ENCODE data around the gene MITD1. TPM values are rescaled to one million over a fixed set of nuclear protein-coding genes. Genes with fewer than 3 reads are reported as not detected.
A peak's percentile ranks its signal among the peaks of the same experiment; 100 is the strongest.
"Not testable (repeated sequence)": the region's sequence is repeated elsewhere in the genome, so short reads cannot be mapped to it uniquely, and the experiment has no call there.

Gene MITD1
- total and polyA plus RNA-seq, 7 experiments from 2014 or later: 26.8 to 80.5 (median 52.2) TPM

DNA sequence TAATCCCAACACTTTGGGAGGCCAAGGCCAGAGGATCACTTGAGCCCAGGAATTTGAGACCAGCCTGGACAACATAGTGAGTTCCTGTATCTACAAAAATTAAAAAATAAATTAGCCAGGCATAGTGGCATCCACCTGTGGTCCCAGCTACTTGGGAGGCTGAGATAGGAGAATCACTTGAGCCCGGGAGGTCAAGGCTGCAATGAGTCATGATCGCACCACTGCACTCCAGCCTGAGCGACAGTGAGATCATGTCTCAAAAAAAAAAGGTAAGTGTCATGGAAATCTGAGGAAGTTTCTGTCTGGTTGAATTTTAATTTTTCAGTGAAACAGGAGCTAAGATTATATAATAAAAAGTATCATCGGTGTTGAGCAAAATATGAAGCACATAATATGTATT, 41.9 kb downstream of the MITD1 start:
- ATAC-seq: no peak
- ChIA-PET POLR2A (no interaction called here), CTCF (no interaction called here)
- H3K27me3 Mint-ChIP-seq: peaks cover 0 to 44% (median 0%) of the 10 kb centered on the region in 5 donors
- no peaks in the 10 kb centered on the region for H3K9me3 ChIP-seq (ENCODE audit: control insufficient read depth in 2 of 3, low read length in 3 of 3)
- H3K36me3 Mint-ChIP-seq: peaks cover 4 to 31% (median 23%) of the 10 kb centered on the region in 5 donors
- H3K27ac ChIP-seq (ENCODE audit: low read depth, low read length): no peak overlapping the region
- peaks cover 13% of the 10 kb centered on the region in 2 donors for H3K4me1 ChIP-seq (ENCODE audit: control insufficient read depth in 2 of 2, insufficient read depth in 2 of 2, low read length in 2 of 2)
- DNase-seq: no peak
- intact Hi-C loops (cut with micrococcal nuclease): no loop called here
- peak overlapping the region in 1 of 9 donors; percentile 57 for H3K27ac Mint-ChIP-seq
- H3K4me3 Mint-ChIP-seq: peak overlapping the region in 4 of 10 donors; percentile 1 to 92 (median 37)
- H3K4me1 Mint-ChIP-seq: peaks cover 0 to 31% (median 25%) of the 10 kb centered on the region in 7 donors
- no peak overlapping the region for H3K4me3 ChIP-seq (ENCODE audit: low read length)
- H3K36me3 ChIP-seq (ENCODE audit: control insufficient read depth in 2 of 3, insufficient read depth in 3 of 3, low read length in 3 of 3): no peaks in the 10 kb centered on the region
- H3K9me3 Mint-ChIP-seq: peaks cover 3 to 42% (median 14%) of the 10 kb centered on the region in 11 donors
- H3K27me3 ChIP-seq (ENCODE audit: control insufficient read depth in 2 of 2, insufficient read depth in 2 of 2, low read length in 2 of 2): no peaks in the 10 kb centered on the region

GRCh38 chr2:99135044-99135556, 45.8 kb downstream of the MITD1 start:
- DNase-seq; H3K4me1 ChIP-seq (ENCODE audit: control insufficient read depth in 2 of 2, insufficient read depth in 2 of 2, low read length in 2 of 2); POLR2A ChIA-PET; H3K4me3 ChIP-seq (ENCODE audit: low read length); H3K9me3 ChIP-seq (ENCODE audit: control insufficient read depth in 2 of 3, low read length in 3 of 3); intact Hi-C loops (cut with micrococcal nuclease); ATAC-seq; H3K27ac ChIP-seq (ENCODE audit: low read depth, low read length); H3K27ac Mint-ChIP-seq; H3K27me3 ChIP-seq (ENCODE audit: control insufficient read depth in 2 of 2, insufficient read depth in 2 of 2, low read length in 2 of 2); H3K4me3 Mint-ChIP-seq; H3K36me3 ChIP-seq (ENCODE audit: control insufficient read depth in 2 of 3, insufficient read depth in 3 of 3, low read length in 3 of 3): not testable (repeated sequence)
- CTCF ChIA-PET: interaction anchor here (0.7 kb wide), 1 partner anchor 41 kb away, joined by 3 read pairs; no protein-coding TSS in a partner anchor
- H3K4me1 Mint-ChIP-seq: peaks cover 0 to 19% (median 11%) of the 10 kb centered on the region in 7 donors
- H3K36me3 Mint-ChIP-seq: peaks cover 14 to 45% (median 37%) of the 10 kb centered on the region in 5 donors
- H3K9me3 Mint-ChIP-seq: peaks cover 13 to 81% (median 42%) of the 10 kb centered on the region in 11 donors
- H3K27me3 Mint-ChIP-seq: peaks cover 0 to 33% (median 0%) of the 10 kb centered on the region in 5 donors

GRCh38 chr2:99127981-99128380, 52.9 kb downstream of the MITD1 start:
- Mint-ChIP-seq H3K4me3 (no peak overlapping the region), H3K4me1 (no peaks in the 10 kb centered on the region), H3K36me3 (peaks cover 8 to 74% (median 65%) of the 10 kb centered on the region in 5 donors), H3K27me3 (peaks cover 0 to 2% (median 0%) of the 10 kb centered on the region in 5 donors), H3K9me3 (peaks cover 22 to 95% (median 63%) of the 10 kb centered on the region in 11 donors), H3K27ac (peak overlapping the region in 1 of 9 donors; percentile 13)
- ATAC-seq (no peak), DNase-seq (no peak)
- Histone ChIP-seq H3K27ac (ENCODE audit: low read depth, low read length) (no peak overlapping the region), H3K4me1 (ENCODE audit: control insufficient read depth in 2 of 2, insufficient read depth in 2 of 2, low read length in 2 of 2) (no peaks in the 10 kb centered on the region), H3K36me3 (ENCODE audit: control insufficient read depth in 2 of 3, insufficient read depth in 3 of 3, low read length in 3 of 3) (peaks cover 0 to 17% (median 4%) of the 10 kb centered on the region in 3 experiments), H3K4me3 (ENCODE audit: low read length) (no peak overlapping the region), H3K9me3 (ENCODE audit: control insufficient read depth in 2 of 3, low read length in 3 of 3) (peaks cover 0 to 9% (median 7%) of the 10 kb centered on the region in 3 experiments), H3K27me3 (ENCODE audit: control insufficient read depth in 2 of 2, insufficient read depth in 2 of 2, low read length in 2 of 2) (no peaks in the 10 kb centered on the region)
- intact Hi-C loops (cut with micrococcal nuclease): no loop called here
- ChIA-PET CTCF (no interaction called here), POLR2A (no interaction called here)

Other genes starting within 250 kb of the MITD1 start
- 1 to 10 TPM in 2 of 5 experiments, under 1 TPM in 3; 0.46 to 1.9 (median 0.79) TPM for gene CRACDL, start 244.8 kb downstream of the MITD1 start, total RNA-seq
- under 1 TPM; 0.45 to 0.51 TPM for gene CRACDL, start 244.8 kb downstream of the MITD1 start, polyA plus RNA-seq
- 1 to 10 TPM in 4 of 5 experiments, under 1 TPM in 1; 0.48 to 3.8 (median 3.1) TPM for gene C2orf15, start 39.4 kb downstream of the MITD1 start, total RNA-seq
- gene C2orf15, start 39.4 kb downstream of the MITD1 start, polyA plus RNA-seq: 1 to 10 TPM; 7.2 to 7.8 TPM
- gene TSGA10, start 26.1 kb downstream of the MITD1 start, total RNA-seq: 10 to 100 TPM in 3 of 5 experiments, 1 to 10 TPM in 2; 3.5 to 31.7 (median 12.6) TPM
- 10 to 100 TPM; 18.6 to 29.5 TPM for gene TSGA10, start 26.1 kb downstream of the MITD1 start, polyA plus RNA-seq
- 10 to 100 TPM in 4 of 5 experiments, 1 to 10 TPM in 1; 7.7 to 24.1 (median 15.9) TPM for gene LIPT1, start 26.1 kb downstream of the MITD1 start, total RNA-seq
- gene LIPT1, start 26.1 kb downstream of the MITD1 start, polyA plus RNA-seq: 10 to 100 TPM; 21.2 to 28.6 TPM
- gene MRPL30, start 126 bp upstream of the MITD1 start, total RNA-seq: 10 to 100 TPM; 16.1 to 26.0 (median 21.9) TPM
- 10 to 100 TPM; 19.3 to 20.5 TPM for gene MRPL30, start 126 bp upstream of the MITD1 start, polyA plus RNA-seq
- not detected for gene LYG2, start 74.6 kb upstream of the MITD1 start, total RNA-seq
- gene LYG2, start 74.6 kb upstream of the MITD1 start, polyA plus RNA-seq: not detected
- 1 to 10 TPM; 1.0 to 3.6 (median 3.0) TPM for gene LYG1, start 120.1 kb upstream of the MITD1 start, total RNA-seq
- gene LYG1, start 120.1 kb upstream of the MITD1 start, polyA plus RNA-seq: under 1 TPM in 1 of 2 donors, not detected in 1; 0.56 TPM
- 10 to 100 TPM in 4 of 5 experiments, 1 to 10 TPM in 1; 7.8 to 31.4 (median 24.4) TPM for gene TXNDC9, start 155.3 kb upstream of the MITD1 start, total RNA-seq
- gene TXNDC9, start 155.3 kb upstream of the MITD1 start, polyA plus RNA-seq: 10 to 100 TPM; 48.2 to 49.3 TPM
- 10 to 100 TPM; 28.0 to 49.0 (median 37.6) TPM for gene EIF5B, start 156.3 kb upstream of the MITD1 start, total RNA-seq
- 10 to 100 TPM in 1 of 2 donors, 1 to 10 TPM in 1; 5.6 to 14.0 TPM for gene EIF5B, start 156.3 kb upstream of the MITD1 start, polyA plus RNA-seq